A673 (cell line): Measurements from ENCODE around the gene PGF. TPM values are rescaled to one million over a fixed set of nuclear protein-coding genes. Genes with fewer than 3 reads are reported as not detected.
A peak's percentile ranks its signal among the peaks of the same experiment; 100 is the strongest.

ENCODE experiments used
- BruUV-seq: library from RNA; stranded (reverse); fragments of 400-500 nt; replicated peaks from 2 replicates; lab custom pipeline; 2021; lab: Mats Ljungman, UMichigan
- CTCF ChIA-PET: fragments of 300-600 bp; sonication (Branson Sonifier 250); formaldehyde crosslinking; loops from one replicate; lab custom pipeline; 2022; ENCODE audit warnings: antibody characterized with exemption; lab: Charles Lee
- POLR2A ChIA-PET: fragments of 300-600 bp; sonication (Branson Sonifier 250); formaldehyde crosslinking; loops from one replicate; lab custom pipeline; 2022; ENCODE audit warnings: antibody characterized with exemption; ENCODE audit not compliant: low non-redundant PET; lab: Charles Lee
- DNase-seq: peaks from one replicate; pipeline ENCODE4 v3.0.0-alpha.2; 2015; ENCODE audit warnings: low spot score
- H3K27ac ChIP-seq: fragments of 200-600 bp; sonication (generic); 2 replicates; pipeline ENCODE4 v1.5.1; 2016; ENCODE audit warnings: mixed run types, low read depth, mild to moderate bottlenecking, mixed read lengths, antibody characterized with exemption, low read length; ENCODE audit not compliant: poor library complexity, severe bottlenecking
- H3K27me3 ChIP-seq: fragments of 200-600 bp; sonication (generic); replicated peaks from 2 replicates; pipeline ENCODE4 v1.6.1; 2017; ENCODE audit warnings: mixed run types, low read depth, mild to moderate bottlenecking, mixed read lengths, antibody characterized with exemption, low read length; ENCODE audit not compliant: insufficient read depth, poor library complexity
- H3K36me3 ChIP-seq: fragments of 200-600 bp; sonication (generic); 2 replicates; pipeline ENCODE4 v1.6.1; 2016; ENCODE audit warnings: mixed run types, mild to moderate bottlenecking, mixed read lengths, antibody characterized with exemption, low read length; ENCODE audit not compliant: insufficient read depth, poor library complexity, severe bottlenecking
- H3K4me1 ChIP-seq: fragments of 200-600 bp; sonication (generic); 2 replicates; pipeline ENCODE4 v1.6.1; 2017; ENCODE audit warnings: mixed run types, mild to moderate bottlenecking, mixed read lengths, antibody characterized with exemption, low read length; ENCODE audit not compliant: insufficient read depth, poor library complexity, severe bottlenecking
- H3K4me3 ChIP-seq: fragments of 200-600 bp; sonication (generic); 2 replicates; pipeline ENCODE4 v1.5.1; 2016; ENCODE audit warnings: low read depth, mixed run types, mild to moderate bottlenecking, mixed read lengths, low read length; ENCODE audit not compliant: poor library complexity, severe bottlenecking
- H3K9me3 ChIP-seq: fragments of 200-600 bp; sonication (generic); 2 replicates; pipeline ENCODE4 v1.6.1; 2016; ENCODE audit warnings: mixed run types, low read depth, mild to moderate bottlenecking, mixed read lengths, antibody characterized with exemption, low read length; ENCODE audit not compliant: poor library complexity, severe bottlenecking
- CTCF ChIP-seq: fragments of 300-800, 200-600 bp; sonication (generic); conservative IDR thresholded peaks from 2 replicates; pipeline ENCODE4 v1.5.1; 2017; ENCODE audit warnings: low read depth, mild to moderate bottlenecking, antibody characterized with exemption, low read length, moderate library complexity, mixed read lengths
- EZH2 ChIP-seq: fragments of 200-600 bp; sonication (generic); IDR thresholded peaks from 2 replicates; pipeline ENCODE4 v1.6.1; 2017; ENCODE audit warnings: borderline replicate concordance, low read depth, mild to moderate bottlenecking, mixed read lengths, antibody characterized with exemption, low read length; ENCODE audit not compliant: poor library complexity, severe bottlenecking
- intact Hi-C: fragments of 100-400 bp; cut with micrococcal nuclease; formaldehyde crosslinking; loops from one replicate; pipeline ENCODE4 v1.10.0; 2022; ENCODE audit not compliant: unreplicated experiment
- total RNA-seq: library from RNA; stranded (reverse); gene quantifications from 2 replicates; pipeline ENCODE4 v1.2.3, GENCODE V29; 2021

PGF gene
- total RNA-seq, 1 experiment from 2014 or later = 48.1 TPM

DNA sequence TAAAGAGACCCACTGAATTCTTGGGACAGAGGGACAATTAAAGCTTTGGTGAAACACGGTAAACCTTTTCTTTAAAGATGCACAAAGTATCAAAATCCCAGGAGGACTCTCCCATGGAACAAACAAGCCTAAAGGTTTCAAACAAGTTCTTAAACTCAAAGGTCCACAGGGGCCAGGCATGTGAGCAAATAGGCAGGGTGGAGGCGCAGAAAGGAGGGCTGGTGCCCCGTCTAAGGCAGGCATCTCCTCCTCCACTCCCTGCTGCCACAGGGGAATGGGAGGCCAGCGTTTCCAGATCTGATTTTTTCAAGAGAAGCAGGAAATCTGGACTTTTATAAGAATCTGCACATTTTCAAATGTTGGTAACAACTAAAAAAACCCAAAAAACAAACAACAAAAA, 40.0 kb downstream of the PGF start:
- H3K4me1 ChIP-seq = no peaks in the 10 kb centered on the region
- BruUV-seq = no TSS peak
- no peaks in the 10 kb centered on the region for H3K36me3 ChIP-seq
- no peak overlapping the region for H3K4me3 ChIP-seq
- H3K9me3 ChIP-seq = no peaks in the 10 kb centered on the region
- ChIA-PET CTCF (no interaction called here), POLR2A (no interaction called here)
- DNase-seq = no peak
- peak overlapping the region; percentile 21 for H3K27ac ChIP-seq
- TF ChIP-seq EZH2 (no peak), CTCF (no peak)
- intact Hi-C loops = no loop called here
- H3K27me3 ChIP-seq = no peaks in the 10 kb centered on the region

DNA sequence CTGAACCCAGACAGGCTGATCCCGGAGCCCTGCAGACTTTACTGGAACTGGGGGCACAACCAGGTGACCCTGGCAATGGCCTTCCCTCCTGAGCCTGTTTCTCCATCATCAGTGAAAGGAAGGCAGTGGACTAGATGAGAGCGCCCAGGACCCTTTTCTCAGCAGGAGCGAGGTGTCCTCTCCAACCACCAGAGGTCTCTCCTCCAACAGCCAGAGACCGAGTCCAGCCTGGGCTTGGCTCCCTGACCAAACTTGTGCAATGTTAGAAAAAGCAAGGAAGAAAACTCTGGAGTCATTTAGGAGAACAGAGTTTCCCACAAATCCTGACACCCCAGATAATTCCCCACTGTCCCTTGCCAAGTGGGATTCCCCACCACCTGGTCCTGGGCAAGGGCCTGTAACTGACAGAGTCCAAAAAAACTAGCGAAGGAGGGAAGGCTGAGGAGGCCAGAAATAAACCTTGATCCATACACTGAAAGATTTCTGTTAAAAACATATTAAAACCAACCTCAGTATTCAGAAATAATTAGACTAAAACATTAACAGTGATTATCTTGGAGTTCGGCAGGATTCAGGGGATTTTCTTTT, 41.3 kb downstream of the PGF start:
- no TSS peak for BruUV-seq

GRCh38 chr14:74913393-74913910, 41.9 kb downstream of the PGF start:
- no peaks in the 10 kb centered on the region for H3K27me3 ChIP-seq
- TF ChIP-seq CTCF = no peak
- TF ChIP-seq EZH2 = no peak
- no peaks in the 10 kb centered on the region for H3K4me1 ChIP-seq
- DNase-seq = no peak
- no TSS peak for BruUV-seq
- no peak overlapping the region for H3K27ac ChIP-seq
- no peaks in the 10 kb centered on the region for H3K9me3 ChIP-seq
- ChIA-PET POLR2A (no interaction called here), CTCF (no interaction called here)
- intact Hi-C loops = no loop called here
- H3K36me3 ChIP-seq = no peaks in the 10 kb centered on the region
- no peak overlapping the region for H3K4me3 ChIP-seq

More for the DNA sequence above, 41.3 kb downstream of the PGF start:
- intact Hi-C loops = loop anchor here (1.0 kb wide), 1 partner anchor 174 kb away; no protein-coding TSS in a partner anchor
- Histone ChIP-seq H3K27ac (no peak overlapping the region), H3K27me3 (no peaks in the 10 kb centered on the region), H3K4me3 (no peak overlapping the region), H3K9me3 (no peaks in the 10 kb centered on the region), H3K36me3 (no peaks in the 10 kb centered on the region), H3K4me1 (no peaks in the 10 kb centered on the region)
- CTCF ChIA-PET = no interaction called here
- peak; percentile 80 for DNase-seq
- TF ChIP-seq CTCF = peak; percentile 75
- no peak for TF ChIP-seq EZH2
- POLR2A ChIA-PET = no interaction called here
